Measurements from ENCODE around the gene PDE4B. TPM values are rescaled to one million over a fixed set of nuclear protein-coding genes. Genes with fewer than 3 reads are reported as not detected.

PDE4B gene
- polyA plus RNA-seq, 1 donor (not counting 4 experiments of a cell fraction or from before 2014, with no cell fraction given) = 0.29 TPM

- DNase-seq (ENCODE audit: low read depth, low spot score) = no peak
- no peaks in the 10 kb centered on the region for H3K9me3 ChIP-seq (ENCODE audit: control insufficient read depth, low read depth, low read length)
- no peak overlapping the region for H3K4me2 ChIP-seq (ENCODE audit: control insufficient read depth, extremely low read depth, insufficient read depth, low read depth, low read length)
- H3K79me2 ChIP-seq (ENCODE audit: control insufficient read depth, insufficient read depth, low read length) = no peaks in the 10 kb centered on the region
- H2AFZ ChIP-seq (ENCODE audit: control insufficient read depth, low read length) = no peak overlapping the region
- no peak overlapping the region for H3K9ac ChIP-seq (ENCODE audit: control insufficient read depth, extremely low read depth, insufficient read depth, low read length)
- no peak overlapping the region for H3K4me3 ChIP-seq (ENCODE audit: control insufficient read depth in 2 of 3, extremely low read depth in 1 of 3, insufficient read depth in 2 of 3, low read depth in 1 of 3, low read length in 3 of 3)
- dilution Hi-C loops (cut with MboI; ENCODE audit: extremely low pct_ligation_motif_present, low sequenced_read_pairs) = loop anchor here (25.0 kb wide), 1 partner anchor 188 kb away; no protein-coding TSS in a partner anchor
- no peak for TF ChIP-seq CTCF (optimal IDR thresholded peaks at IDR 0.05 in 1 of 3, IDR thresholded peaks at IDR 0.05 in 1 of 3, conservative IDR thresholded peaks at IDR 0.05 in 1 of 3; ENCODE audit: extremely low read depth in 1 of 3, insufficient read depth in 2 of 3, low read length in 3 of 3)
- no peak for TF ChIP-seq EZH2 (IDR thresholded peaks at IDR 0.05; ENCODE audit: low read length)
- peaks cover 32% of the 10 kb centered on the region for H3K4me1 ChIP-seq (ENCODE audit: control insufficient read depth, extremely low read depth, insufficient read depth, low read length)
- H4K20me1 ChIP-seq (ENCODE audit: control insufficient read depth, extremely low read depth, insufficient read depth, low read length) = no peaks in the 10 kb centered on the region
- H3K27ac ChIP-seq (ENCODE audit: control insufficient read depth, insufficient read depth, low read length) = no peak overlapping the region
- H3K9me1 ChIP-seq (ENCODE audit: control insufficient read depth, extremely low read depth, insufficient read depth, low read length) = no peaks in the 10 kb centered on the region
- no peaks in the 10 kb centered on the region for H3K36me3 ChIP-seq (ENCODE audit: control insufficient read depth in 2 of 2, extremely low read depth in 1 of 2, insufficient read depth in 2 of 2, low read length in 2 of 2)
- H3K27me3 ChIP-seq (ENCODE audit: control insufficient read depth, extremely low read depth, insufficient read depth, low read length) = no peaks in the 10 kb centered on the region
- FAIRE-seq = peak; percentile 60
These were observed 481.9 kb downstream of the PDE4B start for GRCh38 chr1:66274634-66275033.

GRCh38 chr1:66275083-66275482, 482.4 kb downstream of the PDE4B start:
- H3K4me1 ChIP-seq (ENCODE audit: control insufficient read depth, extremely low read depth, insufficient read depth, low read length) = peaks cover 32% of the 10 kb centered on the region
- no peaks in the 10 kb centered on the region for H3K27me3 ChIP-seq (ENCODE audit: control insufficient read depth, extremely low read depth, insufficient read depth, low read length)
- dilution Hi-C loops (cut with MboI; ENCODE audit: extremely low pct_ligation_motif_present, low sequenced_read_pairs) = no loop called here
- no peak overlapping the region for H3K4me2 ChIP-seq (ENCODE audit: control insufficient read depth, extremely low read depth, insufficient read depth, low read depth, low read length)
- H3K36me3 ChIP-seq (ENCODE audit: control insufficient read depth in 2 of 2, extremely low read depth in 1 of 2, insufficient read depth in 2 of 2, low read length in 2 of 2) = no peaks in the 10 kb centered on the region
- no peak for TF ChIP-seq EZH2 (IDR thresholded peaks at IDR 0.05; ENCODE audit: low read length)
- TF ChIP-seq CTCF (optimal IDR thresholded peaks at IDR 0.05 in 1 of 3, IDR thresholded peaks at IDR 0.05 in 1 of 3, conservative IDR thresholded peaks at IDR 0.05 in 1 of 3; ENCODE audit: extremely low read depth in 1 of 3, insufficient read depth in 2 of 3, low read length in 3 of 3) = no peak
- H3K27ac ChIP-seq (ENCODE audit: control insufficient read depth, insufficient read depth, low read length) = no peak overlapping the region
- no peaks in the 10 kb centered on the region for H3K9me3 ChIP-seq (ENCODE audit: control insufficient read depth, low read depth, low read length)
- no peak overlapping the region for H3K9ac ChIP-seq (ENCODE audit: control insufficient read depth, extremely low read depth, insufficient read depth, low read length)
- H3K9me1 ChIP-seq (ENCODE audit: control insufficient read depth, extremely low read depth, insufficient read depth, low read length) = no peaks in the 10 kb centered on the region
- H2AFZ ChIP-seq (ENCODE audit: control insufficient read depth, low read length) = no peak overlapping the region
- H4K20me1 ChIP-seq (ENCODE audit: control insufficient read depth, extremely low read depth, insufficient read depth, low read length) = no peaks in the 10 kb centered on the region
- FAIRE-seq (no peak), DNase-seq (ENCODE audit: low read depth, low spot score) (no peak)
- H3K79me2 ChIP-seq (ENCODE audit: control insufficient read depth, insufficient read depth, low read length) = no peaks in the 10 kb centered on the region
- H3K4me3 ChIP-seq (ENCODE audit: control insufficient read depth in 2 of 3, extremely low read depth in 1 of 3, insufficient read depth in 2 of 3, low read depth in 1 of 3, low read length in 3 of 3) = no peak overlapping the region

Measured in keratinocyte (primary cell).